Neuronal stem cell (in vitro differentiated cells): ENCODE data around the gene PIM3.
"Not testable (repeated sequence)": the region's sequence is repeated elsewhere in the genome, so short reads cannot be mapped to it uniquely, and the experiment has no call there.

Source experiments
- DNase-seq: peaks from one replicate; pipeline ENCODE4 v3.0.0-alpha.2; 2013; ENCODE audit warnings: low spot score
- H2AFZ ChIP-seq: one replicate; pipeline ENCODE4 v1.6.1; 2013; ENCODE audit warnings: mild to moderate bottlenecking, low read length, inconsistent platforms
- H2AK5ac ChIP-seq: 2 replicates; pipeline ENCODE4 v1.6.1; 2013; ENCODE audit warnings: low read depth, mild to moderate bottlenecking, inconsistent platforms, low read length, moderate library complexity, mixed read lengths
- H2BK120ac ChIP-seq: 2 replicates; pipeline ENCODE4 v1.6.1; 2013; ENCODE audit warnings: low read depth, mild to moderate bottlenecking, inconsistent platforms, low read length, moderate library complexity, mixed read lengths
- H2BK12ac ChIP-seq: one replicate; pipeline ENCODE4 v1.6.1; 2013; ENCODE audit warnings: low read length, inconsistent platforms
- H2BK15ac ChIP-seq: 2 replicates; pipeline ENCODE4 v1.6.1; 2013; ENCODE audit warnings: mild to moderate bottlenecking, low read length, inconsistent platforms, mixed read lengths
- H2BK5ac ChIP-seq: one replicate; pipeline ENCODE4 v1.6.1; 2013; ENCODE audit warnings: inconsistent platforms, mild to moderate bottlenecking, low read length, moderate library complexity
- H3K14ac ChIP-seq: one replicate; pipeline ENCODE4 v1.6.1; 2013; ENCODE audit warnings: low read length, inconsistent platforms
- H3K18ac ChIP-seq: 2 replicates; pipeline ENCODE4 v1.6.1; 2013; ENCODE audit warnings: low read length, inconsistent platforms
- H3K23ac ChIP-seq: 2 replicates; pipeline ENCODE4 v1.6.1; 2013; ENCODE audit warnings: low read depth, mild to moderate bottlenecking, mixed read lengths, low read length, inconsistent platforms; ENCODE audit not compliant: poor library complexity
- H3K27ac ChIP-seq: replicated peaks from 3 replicates; pipeline ENCODE4 v1.5.1; 2013; ENCODE audit warnings: low read length, inconsistent platforms
- H3K27me3 ChIP-seq, 3 experiments: 2 replicates each; pipeline ENCODE4 v1.6.1; 2013; ENCODE audit warnings: low read length in 3 of 3, mild to moderate bottlenecking in 2 of 3, inconsistent platforms in 1 of 3, low read depth in 1 of 3, mixed read lengths in 1 of 3, moderate library complexity in 1 of 3; ENCODE audit not compliant: control insufficient read depth in 3 of 3, insufficient read depth in 3 of 3
- H3K36me3 ChIP-seq, 2 donors: replicated peaks in 1 of 2; 2 replicates each; pipeline ENCODE4 v1.6.1; 2013; ENCODE audit warnings: low read length in 2 of 2; ENCODE audit not compliant: control insufficient read depth in 2 of 2, insufficient read depth in 2 of 2
- H3K4ac ChIP-seq: 2 replicates; pipeline ENCODE4 v1.6.1; 2013; ENCODE audit warnings: inconsistent platforms, mild to moderate bottlenecking, low read length, moderate library complexity
- H3K4me1 ChIP-seq, 2 donors: 1 replicate in 1 of 2; 2 replicates in 1 of 2; pipeline ENCODE4 v1.6.1; 2013; ENCODE audit warnings: low read length in 2 of 2, low read depth in 1 of 2; ENCODE audit not compliant: control insufficient read depth in 2 of 2, insufficient read depth in 1 of 2
- H3K4me2 ChIP-seq: one replicate; pipeline ENCODE4 v1.6.1; 2013; ENCODE audit warnings: mild to moderate bottlenecking, low read length, inconsistent platforms; ENCODE audit not compliant: insufficient read depth, poor library complexity, severe bottlenecking
- H3K4me3 ChIP-seq, 2 donors: 2 replicates each; pipeline ENCODE4 v1.5.1; 2013; ENCODE audit warnings: low read length in 2 of 2, mild to moderate bottlenecking in 2 of 2, inconsistent platforms in 1 of 2, moderate library complexity in 1 of 2
- H3K79me1 ChIP-seq: one replicate; pipeline ENCODE4 v1.6.1; 2013; ENCODE audit warnings: low read depth, mild to moderate bottlenecking, inconsistent platforms, low read length, moderate library complexity
- H3K9ac ChIP-seq: one replicate; pipeline ENCODE4 v1.6.1; 2013; ENCODE audit warnings: mild to moderate bottlenecking, low read depth, low read length, inconsistent platforms; ENCODE audit not compliant: poor library complexity
- H3K9me3 ChIP-seq, 2 donors: replicated peaks in 1 of 2; 2 replicates each; pipeline versions ENCODE3 to v1.6.1; 2013; ENCODE audit warnings: low read length in 2 of 2, mild to moderate bottlenecking in 2 of 2, inconsistent platforms in 1 of 2, low read depth in 1 of 2, mixed read lengths in 1 of 2, moderate library complexity in 1 of 2; ENCODE audit not compliant: control insufficient read depth in 2 of 2, insufficient read depth in 1 of 2
- H4K8ac ChIP-seq: one replicate; pipeline ENCODE4 v1.6.1; 2013; ENCODE audit warnings: low read depth, mild to moderate bottlenecking, inconsistent platforms, low read length, moderate library complexity
- H4K91ac ChIP-seq: one replicate; pipeline ENCODE4 v1.6.1; 2013; ENCODE audit warnings: low read length, low read depth, mild to moderate bottlenecking, inconsistent platforms; ENCODE audit not compliant: poor library complexity
- WGBS, 2 donors: extraction: QIAGEN DNeasy Blood & Tissue Kit; methylation state at CpG; one replicate each; pipeline ENCODE4 v1.1.7; 2013; ENCODE audit warnings: missing lambda C conversion rate in 2 of 2, mixed read lengths in 1 of 2; ENCODE audit not compliant: insufficient read length in 2 of 2, insufficient replicate concordance in 1 of 2; ENCODE audit errors: extremely low coverage in 2 of 2; 5-methylcytosine and 5-hydroxymethylcytosine counted together

Gene PIM3

DNA sequence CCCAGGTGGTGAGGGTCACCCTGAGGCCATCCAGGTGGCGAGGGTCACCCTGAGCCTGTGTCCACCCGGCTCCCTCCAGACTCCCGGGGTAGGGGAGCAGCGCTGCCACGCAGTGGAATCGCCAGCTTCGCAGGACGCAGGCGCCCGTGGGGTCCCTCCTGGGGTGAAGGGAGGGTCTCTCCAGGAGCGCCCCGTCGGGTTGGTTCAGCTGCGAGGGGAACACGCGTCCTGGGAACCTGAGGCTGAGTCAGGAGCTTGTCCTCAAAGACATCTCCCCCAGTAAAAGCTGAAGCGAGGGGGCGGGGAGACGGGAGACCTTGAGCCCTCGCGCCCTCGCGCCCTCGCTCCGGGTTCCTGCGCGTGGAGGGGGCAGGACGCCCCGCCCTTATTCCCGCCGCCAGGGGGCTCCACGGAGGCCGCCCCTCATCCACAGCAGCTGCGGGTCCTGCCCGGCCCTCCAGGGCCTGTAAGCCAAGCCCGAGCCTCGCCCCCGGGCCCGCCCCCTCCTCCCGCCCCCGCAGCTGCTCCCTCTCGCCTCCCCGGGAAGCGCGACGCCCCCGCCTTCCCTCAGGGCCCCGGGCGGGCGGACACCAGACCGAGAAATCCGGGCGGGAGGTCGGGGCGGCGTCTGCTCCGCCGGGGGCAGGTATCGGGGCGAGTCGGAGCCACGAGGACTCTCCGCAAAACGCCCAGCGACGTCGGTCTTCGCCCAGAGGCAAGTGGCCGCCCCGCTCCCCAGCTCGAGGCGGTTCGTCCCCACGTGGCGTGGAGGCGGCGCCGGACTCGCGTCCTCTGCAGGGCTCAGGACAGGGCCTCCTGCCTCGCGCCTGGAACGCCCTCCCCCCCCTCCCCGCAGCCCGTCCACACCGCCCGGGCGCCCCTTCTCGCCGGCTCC, 22.8 kb downstream of the PIM3 start:
- Histone ChIP-seq H2BK5ac (no peak overlapping the region), H3K4me2 (peak overlapping the region; percentile 25), H4K91ac (no peak overlapping the region), H3K9me3 (peaks cover 6 to 7% of the 10 kb centered on the region in 2 donors), H2AFZ (peak overlapping the region; percentile 64), H2BK15ac (peak overlapping the region; percentile 12), H4K8ac (no peak overlapping the region), H3K9ac (no peak overlapping the region), H3K79me1 (no peaks in the 10 kb centered on the region), H3K36me3 (no peaks in the 10 kb centered on the region), H3K27ac (no peak overlapping the region), H3K27me3 (peaks cover 2 to 22% (median 17%) of the 10 kb centered on the region in 3 experiments), H2BK120ac (no peak overlapping the region), H3K18ac (peak overlapping the region; percentile 94), H3K4me3 (peak overlapping the region in 1 of 2 donors; percentile 23), H2BK12ac (peak overlapping the region; percentile 58), H3K14ac (peak overlapping the region; percentile 82), H3K4ac (no peak overlapping the region), H2AK5ac (peak overlapping the region; percentile 94), H3K23ac (peak overlapping the region; percentile 89), H3K4me1 (no peaks in the 10 kb centered on the region)
- WGBS, 2 donors, result no CpG with 5 or more reads among the region's 90 CpGs
- no peak for DNase-seq

DNA sequence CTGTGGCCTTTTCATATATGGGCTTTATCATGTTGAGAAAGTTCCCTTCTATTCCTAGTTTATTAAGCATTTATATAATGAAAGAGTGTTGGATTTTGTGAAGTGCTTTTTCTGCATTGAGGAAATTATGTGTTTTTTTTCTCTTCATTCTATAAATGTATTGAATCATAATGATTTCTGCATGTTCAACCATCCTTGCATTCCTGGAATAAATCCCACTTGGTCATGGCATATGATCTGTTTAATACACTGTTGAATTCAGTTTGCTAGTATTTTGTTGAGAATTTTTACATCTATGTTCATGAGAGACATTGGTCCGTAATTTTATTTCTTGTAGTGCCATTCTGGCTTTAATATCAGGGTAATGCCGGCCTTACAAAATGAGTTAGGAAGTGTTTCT, 25.8 kb downstream of the PIM3 start:
- no peak overlapping the region for H3K4me2 ChIP-seq
- no peak overlapping the region for H3K18ac ChIP-seq

DNA sequence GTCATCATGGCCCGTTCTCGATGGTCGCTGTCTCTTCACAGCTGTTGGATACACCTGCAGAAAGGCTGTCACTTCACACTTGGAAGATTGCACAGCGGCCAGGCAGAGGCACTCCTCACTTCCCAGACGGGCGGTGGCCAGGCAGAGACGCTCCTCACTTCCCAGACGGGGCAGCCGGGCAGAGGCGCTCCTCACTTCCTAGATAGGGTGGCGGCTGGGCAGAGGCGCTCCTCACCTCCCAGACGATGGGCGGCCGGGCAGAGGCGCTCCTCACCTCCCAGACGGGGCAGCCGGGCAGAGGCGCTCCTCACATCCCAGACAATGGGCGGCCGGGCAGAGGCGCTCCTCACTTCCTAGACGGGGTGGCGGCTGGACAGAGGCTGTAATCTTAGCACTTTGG, 29.3 kb downstream of the PIM3 start:
- H2BK5ac ChIP-seq, H4K91ac ChIP-seq, H3K4me1 ChIP-seq, H4K8ac ChIP-seq, H3K9ac ChIP-seq, H3K27ac ChIP-seq, H2BK120ac ChIP-seq, H3K18ac ChIP-seq, DNase-seq, H2BK15ac ChIP-seq, H3K4me3 ChIP-seq, H3K4ac ChIP-seq, H3K23ac ChIP-seq, H2BK12ac ChIP-seq, H3K4me2 ChIP-seq, H3K79me1 ChIP-seq, H3K14ac ChIP-seq, H2AK5ac ChIP-seq, H3K27me3 ChIP-seq, H2AFZ ChIP-seq, H3K36me3 ChIP-seq: not testable (repeated sequence)
- WGBS, 2 donors, result no CpG with 5 or more reads among the region's 24 CpGs
- H3K9me3 ChIP-seq, result peaks cover 5 to 14% of the 10 kb centered on the region in 2 donors

More for the DNA sequence above, 25.8 kb downstream of the PIM3 start:
- Histone ChIP-seq H3K27me3 (peaks cover 2 to 22% (median 17%) of the 10 kb centered on the region in 3 experiments), H2BK120ac (no peak overlapping the region), H3K4me1 (no peaks in the 10 kb centered on the region), H3K14ac (no peak overlapping the region), H3K4ac (no peak overlapping the region), H3K27ac (no peak overlapping the region), H3K36me3 (no peaks in the 10 kb centered on the region), H4K91ac (no peak overlapping the region), H3K4me3 (no peak overlapping the region), H3K9me3 (peaks cover 5 to 13% of the 10 kb centered on the region in 2 donors), H4K8ac (no peak overlapping the region), H2AFZ (no peak overlapping the region), H3K79me1 (no peaks in the 10 kb centered on the region), H2BK5ac (no peak overlapping the region), H3K23ac (no peak overlapping the region), H2BK12ac (no peak overlapping the region), H2BK15ac (no peak overlapping the region), H2AK5ac (no peak overlapping the region), H3K9ac (no peak overlapping the region)
- no CpG with 5 or more reads among the region's 2 CpGs for WGBS, 2 donors
- no peak for DNase-seq

DNA sequence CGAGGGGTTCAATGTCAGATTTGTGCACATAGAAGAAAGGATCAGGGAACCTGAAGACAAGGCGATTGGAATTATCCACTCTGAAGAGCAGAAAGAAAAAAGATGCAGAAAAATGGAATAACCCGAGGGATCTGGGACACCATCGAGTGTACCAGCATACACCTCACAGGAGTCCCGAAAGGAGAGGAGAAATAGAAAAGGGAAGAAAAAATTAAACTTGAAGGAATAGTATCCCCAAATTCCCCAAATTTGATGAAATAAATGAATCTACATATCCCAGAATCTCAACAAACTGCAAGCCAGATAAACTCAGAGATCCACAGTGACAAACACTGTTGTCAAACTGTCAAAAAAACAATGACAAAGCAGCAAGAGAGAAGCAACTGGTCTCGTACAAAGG, 30.6 kb downstream of the PIM3 start:
- Histone ChIP-seq H3K9ac (no peak overlapping the region), H3K23ac (no peak overlapping the region), H3K27ac (no peak overlapping the region), H4K8ac (no peak overlapping the region), H3K4ac (no peak overlapping the region), H3K27me3 (no peaks in the 10 kb centered on the region), H2AFZ (no peak overlapping the region), H3K4me2 (no peak overlapping the region), H3K14ac (no peak overlapping the region), H2BK12ac (no peak overlapping the region), H3K4me3 (no peak overlapping the region), H3K18ac (no peak overlapping the region), H3K36me3 (no peaks in the 10 kb centered on the region), H3K9me3 (peaks cover 5 to 14% of the 10 kb centered on the region in 2 donors), H2BK5ac (no peak overlapping the region), H2AK5ac (no peak overlapping the region), H3K79me1 (no peaks in the 10 kb centered on the region), H2BK15ac (no peak overlapping the region), H3K4me1 (peaks cover 0 to 2% of the 10 kb centered on the region in 2 donors), H4K91ac (no peak overlapping the region), H2BK120ac (no peak overlapping the region)
- DNase-seq, result no peak
- no CpG with 5 or more reads among the region's 6 CpGs for WGBS, 2 donors
